OCI-LY1 (cell line): ENCODE measurements around the gene TMEM184A.

Experiments
- EZH2 ChIP-seq: fragments of 200-600 bp; sonication (generic), shearing (Covaris generic); IDR thresholded peaks from 2 replicates; pipeline ENCODE4 v1.8.0; 2017; ENCODE audit warnings: borderline replicate concordance, mixed run types, mild to moderate bottlenecking, antibody characterized with exemption, low read length, moderate library complexity, mixed read lengths
- TF ChIP-seq, protein P1 (sequence below): fragments of 200-600 bp; sonication (generic), shearing (Covaris generic); IDR thresholded peaks from 2 replicates; pipeline ENCODE4 v1.5.1; 2017; ENCODE audit warnings: mild to moderate bottlenecking, antibody characterized with exemption, low read length, moderate library complexity, mixed read lengths

DNA sequence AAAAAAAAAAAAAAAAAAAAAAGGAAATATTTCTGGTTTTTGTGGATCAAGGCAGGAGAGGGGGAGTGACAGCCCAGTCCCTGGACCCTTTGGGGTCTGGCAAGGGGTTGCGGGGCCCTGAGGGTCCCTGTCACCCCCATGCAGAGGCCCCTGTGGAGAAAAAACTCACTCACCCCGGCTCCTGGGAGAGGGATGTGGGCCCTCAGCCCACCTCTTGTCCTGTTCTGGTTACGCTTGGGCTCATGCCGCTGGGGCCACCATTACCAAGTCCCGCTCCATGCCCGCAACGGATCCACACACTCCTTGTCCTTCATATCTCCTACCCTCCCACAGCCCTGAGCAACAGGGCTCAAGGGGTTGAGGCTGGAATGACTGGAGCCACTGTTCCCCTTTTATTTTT is 1.0 kb upstream of the TMEM184A start:
- TF ChIP-seq, protein P1, sequence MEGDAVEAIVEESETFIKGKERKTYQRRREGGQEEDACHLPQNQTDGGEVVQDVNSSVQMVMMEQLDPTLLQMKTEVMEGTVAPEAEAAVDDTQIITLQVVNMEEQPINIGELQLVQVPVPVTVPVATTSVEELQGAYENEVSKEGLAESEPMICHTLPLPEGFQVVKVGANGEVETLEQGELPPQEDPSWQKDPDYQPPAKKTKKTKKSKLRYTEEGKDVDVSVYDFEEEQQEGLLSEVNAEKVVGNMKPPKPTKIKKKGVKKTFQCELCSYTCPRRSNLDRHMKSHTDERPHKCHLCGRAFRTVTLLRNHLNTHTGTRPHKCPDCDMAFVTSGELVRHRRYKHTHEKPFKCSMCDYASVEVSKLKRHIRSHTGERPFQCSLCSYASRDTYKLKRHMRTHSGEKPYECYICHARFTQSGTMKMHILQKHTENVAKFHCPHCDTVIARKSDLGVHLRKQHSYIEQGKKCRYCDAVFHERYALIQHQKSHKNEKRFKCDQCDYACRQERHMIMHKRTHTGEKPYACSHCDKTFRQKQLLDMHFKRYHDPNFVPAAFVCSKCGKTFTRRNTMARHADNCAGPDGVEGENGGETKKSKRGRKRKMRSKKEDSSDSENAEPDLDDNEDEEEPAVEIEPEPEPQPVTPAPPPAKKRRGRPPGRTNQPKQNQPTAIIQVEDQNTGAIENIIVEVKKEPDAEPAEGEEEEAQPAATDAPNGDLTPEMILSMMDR, result no peak
- no peak for TF ChIP-seq EZH2
